ENCODE results near the gene MIA3. TPM values are rescaled to one million over a fixed set of nuclear protein-coding genes. Genes with fewer than 3 reads are reported as not detected.

The MIA3 gene
- total RNA-seq, 4 donors from 2014 or later = 25.1 to 57.5 (median 31.5) TPM

GRCh38 chr1:222694927-222695326 lies 77.0 kb downstream of the MIA3 start:
- DNase-seq (ENCODE audit: low spot score in 2 of 2) = no peak
- 85 to 86% methylated on average over 5 of the region's 5 CpGs for WGBS, 2 donors
- intact Hi-C loops (cut with DNase I; ENCODE audit: low total_unique reads) = no loop called here
- TF ChIP-seq CTCF (IDR thresholded peaks at IDR 0.05) (no peak), POLR2A (IDR thresholded peaks at IDR 0.05) (no peak)
- H3K4me3 ChIP-seq (ENCODE audit: low read depth, poor library complexity, severe bottlenecking) = no peak overlapping the region

- TF ChIP-seq POLR2A (IDR thresholded peaks at IDR 0.05) = no peak
- TF ChIP-seq CTCF (IDR thresholded peaks at IDR 0.05) = no peak
- 97 to 98% methylated on average over 8 of the region's 8 CpGs for WGBS, 2 donors
- no peak overlapping the region for H3K4me3 ChIP-seq (ENCODE audit: low read depth, poor library complexity, severe bottlenecking)
- intact Hi-C loops (cut with DNase I; ENCODE audit: low total_unique reads) = no loop called here
- no peak for DNase-seq (ENCODE audit: low spot score in 2 of 2)
Observed at GRCh38 chr1:222696741-222697140, 78.8 kb downstream of the MIA3 start.

GRCh38 chr1:222697203-222697602 lies 79.3 kb downstream of the MIA3 start:
- DNase-seq (ENCODE audit: low spot score in 2 of 2) = no peak
- TF ChIP-seq CTCF (IDR thresholded peaks at IDR 0.05) = no peak
- TF ChIP-seq POLR2A (IDR thresholded peaks at IDR 0.05) = no peak
- intact Hi-C loops (cut with DNase I; ENCODE audit: low total_unique reads) = no loop called here
- no peak overlapping the region for H3K4me3 ChIP-seq (ENCODE audit: low read depth, poor library complexity, severe bottlenecking)
- WGBS, 2 donors = 69 to 88% methylated on average over 2 of the region's 2 CpGs

- intact Hi-C loops (cut with DNase I; ENCODE audit: low total_unique reads) = no loop called here
- 75 to 82% methylated on average over 2 of the region's 2 CpGs for WGBS, 2 donors
- no peak overlapping the region for H3K4me3 ChIP-seq (ENCODE audit: low read depth, poor library complexity, severe bottlenecking)
- TF ChIP-seq POLR2A (IDR thresholded peaks at IDR 0.05) (no peak), CTCF (IDR thresholded peaks at IDR 0.05) (no peak)
- no peak for DNase-seq (ENCODE audit: low spot score in 2 of 2)
Observed at GRCh38 chr1:222697826-222698225, 79.9 kb downstream of the MIA3 start.

GRCh38 chr1:222702210-222702609 lies 84.3 kb downstream of the MIA3 start:
- intact Hi-C loops (cut with DNase I; ENCODE audit: low total_unique reads) = no loop called here
- no peak for DNase-seq (ENCODE audit: low spot score in 2 of 2)
- no peak for TF ChIP-seq POLR2A (IDR thresholded peaks at IDR 0.05)
- no peak overlapping the region for H3K4me3 ChIP-seq (ENCODE audit: low read depth, poor library complexity, severe bottlenecking)
- WGBS, 2 donors = 96 to 98% methylated on average over 4 of the region's 4 CpGs

- H3K4me3 ChIP-seq (ENCODE audit: low read depth, poor library complexity, severe bottlenecking) = no peak overlapping the region
Observed at GRCh38 chr1:222704260-222704659, 86.4 kb downstream of the MIA3 start.

More at GRCh38 chr1:222704260-222704659, 86.4 kb downstream of the MIA3 start:
- no peak for TF ChIP-seq POLR2A (IDR thresholded peaks at IDR 0.05)
- TF ChIP-seq CTCF (IDR thresholded peaks at IDR 0.05) = no peak
- intact Hi-C loops (cut with DNase I; ENCODE audit: low total_unique reads) = no loop called here
- DNase-seq (ENCODE audit: low spot score in 2 of 2) = no peak
- 90 to 91% methylated on average over 1 of the region's 1 CpG for WGBS, 2 donors

Data from lower leg skin (tissue), 4 donors.